GM21381 (cell line): ENCODE measurements around the gene APIP.

Source experiments
- ATAC-seq: cut with Tn5 transposase; IDR thresholded peaks from one replicate; pipeline ENCODE4 v1.9.1; 2021; ENCODE audit warnings: mild to moderate bottlenecking, moderate library complexity; ENCODE audit not compliant: unreplicated experiment

The APIP gene

GRCh38 chr11:34916015-34916842 is at the start of gene APIP, which contains the start of gene PDHX:
APIP (minus strand) TSS chr11:34916379; CDS start chr11:34916284, 95 bp downstream.
PDHX (plus strand) TSS chr11:34916618; CDS start chr11:34916656, 38 bp downstream.
- ATAC-seq, result peak; percentile 93

GRCh38 chr11:34964610-34965331 is 48.6 kb upstream of the APIP start:
- ATAC-seq, result no peak

- ATAC-seq, result no peak
Measured at GRCh38 chr11:34963351-34963750, 47.2 kb upstream of the APIP start.

- ATAC-seq, result no peak
Measured at GRCh38 chr11:34962034-34962433, 45.9 kb upstream of the APIP start.

- no peak for ATAC-seq
Measured at GRCh38 chr11:34960277-34960676, 44.1 kb upstream of the APIP start.

- no peak for ATAC-seq
Measured at GRCh38 chr11:34959770-34960169, 43.6 kb upstream of the APIP start.

GRCh38 chr11:34957606-34958005 is 41.4 kb upstream of the APIP start:
- no peak for ATAC-seq

GRCh38 chr11:34957206-34957605 is 41.0 kb upstream of the APIP start:
- ATAC-seq, result no peak

- ATAC-seq, result no peak
Measured at GRCh38 chr11:34953955-34954354, 37.8 kb upstream of the APIP start.

- no peak for ATAC-seq
Measured at GRCh38 chr11:34948696-34949095, 32.5 kb upstream of the APIP start.

GRCh38 chr11:34944692-34945091 is 28.5 kb upstream of the APIP start:
- ATAC-seq, result no peak

- no peak for ATAC-seq
Measured at GRCh38 chr11:34941688-34942087, 25.5 kb upstream of the APIP start.

GRCh38 chr11:34940026-34940677 is 24.0 kb upstream of the APIP start:
- ATAC-seq, result no peak

- ATAC-seq, result no peak
Measured at GRCh38 chr11:34938611-34939010, 22.4 kb upstream of the APIP start.

- no peak for ATAC-seq
Measured at GRCh38 chr11:34936945-34937629, 20.9 kb upstream of the APIP start.

GRCh38 chr11:34929794-34930763 is 13.9 kb upstream of the APIP start:
- ATAC-seq, result no peak

- ATAC-seq, result no peak
Measured at GRCh38 chr11:34928960-34929680, 12.9 kb upstream of the APIP start.

- no peak for ATAC-seq
Measured at GRCh38 chr11:34928268-34928959, 12.2 kb upstream of the APIP start.

GRCh38 chr11:34926831-34927132 is 10.6 kb upstream of the APIP start:
- no peak for ATAC-seq
